DND-41 (cell line): ENCODE results near the gene MYBBP1A.
"Not testable (repeated sequence)": the region's sequence is repeated elsewhere in the genome, so short reads cannot be mapped to it uniquely, and the experiment has no call there.

Experiments
- ATAC-seq: fragments of 200-7000 bp; cut with Tn5 transposase; 3 replicates; pipeline ENCODE4 v1.9.1; 2021; ENCODE audit warnings: low read depth; ENCODE audit not compliant: insufficient read depth
- DNase-seq: peaks from one replicate; pipeline ENCODE4 v3.0.0-alpha.2; 2020
- H2AFZ ChIP-seq: 2 replicates; pipeline ENCODE4 v1.6.0; 2012; ENCODE audit warnings: low read depth, low read length
- H3K27ac ChIP-seq: 2 replicates; pipeline ENCODE4 v1.5.1; 2012; ENCODE audit warnings: low read length, inconsistent platforms
- H3K27me3 ChIP-seq: fragments of 200-600 bp; sonication (generic); 2 replicates; pipeline ENCODE4 v1.6.0; 2012; ENCODE audit warnings: low read length, mild to moderate bottlenecking, inconsistent platforms; ENCODE audit not compliant: insufficient read depth, poor library complexity
- H3K36me3 ChIP-seq: 2 replicates; pipeline ENCODE4 v1.5.1; 2012; ENCODE audit warnings: low read length, inconsistent platforms; ENCODE audit not compliant: insufficient read depth
- H3K4me1 ChIP-seq: 2 replicates; pipeline ENCODE4 v1.5.1; 2012; ENCODE audit warnings: mild to moderate bottlenecking, low read length; ENCODE audit not compliant: insufficient read depth
- H3K4me2 ChIP-seq: 2 replicates; pipeline ENCODE4 v1.6.0; 2012; ENCODE audit warnings: mild to moderate bottlenecking, moderate library complexity, low read length, inconsistent platforms; ENCODE audit not compliant: insufficient read depth
- H3K4me3 ChIP-seq, 2 experiments: fragments of 200-600 bp in 1 of 2; shearing (Covaris generic) in 1 of 2; 2 replicates each; pipeline ENCODE4 v1.5.1; 2012 to 2016; ENCODE audit warnings: inconsistent platforms in 2 of 2, low read length in 2 of 2, mild to moderate bottlenecking in 2 of 2, low read depth in 1 of 2, moderate library complexity in 1 of 2
- H3K79me2 ChIP-seq: 2 replicates; pipeline ENCODE4 v1.6.0; 2012; ENCODE audit warnings: low read length, inconsistent platforms; ENCODE audit not compliant: insufficient read depth
- H3K9ac ChIP-seq: 2 replicates; pipeline ENCODE4 v1.6.0; 2012; ENCODE audit warnings: low read depth, mild to moderate bottlenecking, inconsistent platforms, low read length, moderate library complexity
- H3K9me3 ChIP-seq: 2 replicates; pipeline ENCODE4 v1.5.1; 2012; ENCODE audit warnings: low read length, moderate library complexity, mild to moderate bottlenecking, inconsistent platforms; ENCODE audit not compliant: insufficient read depth, severe bottlenecking
- H4K20me1 ChIP-seq: 2 replicates; pipeline ENCODE4 v1.6.0; 2012; ENCODE audit warnings: low read length; ENCODE audit not compliant: insufficient read depth
- EZH2 ChIP-seq: IDR thresholded peaks from 3 replicates; pipeline ENCODE4 v1.6.1; 2012; ENCODE audit warnings: borderline replicate concordance, low read depth, mild to moderate bottlenecking, moderate library complexity, low read length, inconsistent platforms; ENCODE audit not compliant: severe bottlenecking
- TF ChIP-seq, protein P1 (sequence below): IDR thresholded peaks from 2 replicates; pipeline ENCODE4 v1.5.1; 2012; ENCODE audit warnings: borderline replicate concordance, low read length, moderate library complexity, mild to moderate bottlenecking; ENCODE audit not compliant: poor library complexity, severe bottlenecking; ENCODE audit errors: extremely low read depth

Gene MYBBP1A, protein sequence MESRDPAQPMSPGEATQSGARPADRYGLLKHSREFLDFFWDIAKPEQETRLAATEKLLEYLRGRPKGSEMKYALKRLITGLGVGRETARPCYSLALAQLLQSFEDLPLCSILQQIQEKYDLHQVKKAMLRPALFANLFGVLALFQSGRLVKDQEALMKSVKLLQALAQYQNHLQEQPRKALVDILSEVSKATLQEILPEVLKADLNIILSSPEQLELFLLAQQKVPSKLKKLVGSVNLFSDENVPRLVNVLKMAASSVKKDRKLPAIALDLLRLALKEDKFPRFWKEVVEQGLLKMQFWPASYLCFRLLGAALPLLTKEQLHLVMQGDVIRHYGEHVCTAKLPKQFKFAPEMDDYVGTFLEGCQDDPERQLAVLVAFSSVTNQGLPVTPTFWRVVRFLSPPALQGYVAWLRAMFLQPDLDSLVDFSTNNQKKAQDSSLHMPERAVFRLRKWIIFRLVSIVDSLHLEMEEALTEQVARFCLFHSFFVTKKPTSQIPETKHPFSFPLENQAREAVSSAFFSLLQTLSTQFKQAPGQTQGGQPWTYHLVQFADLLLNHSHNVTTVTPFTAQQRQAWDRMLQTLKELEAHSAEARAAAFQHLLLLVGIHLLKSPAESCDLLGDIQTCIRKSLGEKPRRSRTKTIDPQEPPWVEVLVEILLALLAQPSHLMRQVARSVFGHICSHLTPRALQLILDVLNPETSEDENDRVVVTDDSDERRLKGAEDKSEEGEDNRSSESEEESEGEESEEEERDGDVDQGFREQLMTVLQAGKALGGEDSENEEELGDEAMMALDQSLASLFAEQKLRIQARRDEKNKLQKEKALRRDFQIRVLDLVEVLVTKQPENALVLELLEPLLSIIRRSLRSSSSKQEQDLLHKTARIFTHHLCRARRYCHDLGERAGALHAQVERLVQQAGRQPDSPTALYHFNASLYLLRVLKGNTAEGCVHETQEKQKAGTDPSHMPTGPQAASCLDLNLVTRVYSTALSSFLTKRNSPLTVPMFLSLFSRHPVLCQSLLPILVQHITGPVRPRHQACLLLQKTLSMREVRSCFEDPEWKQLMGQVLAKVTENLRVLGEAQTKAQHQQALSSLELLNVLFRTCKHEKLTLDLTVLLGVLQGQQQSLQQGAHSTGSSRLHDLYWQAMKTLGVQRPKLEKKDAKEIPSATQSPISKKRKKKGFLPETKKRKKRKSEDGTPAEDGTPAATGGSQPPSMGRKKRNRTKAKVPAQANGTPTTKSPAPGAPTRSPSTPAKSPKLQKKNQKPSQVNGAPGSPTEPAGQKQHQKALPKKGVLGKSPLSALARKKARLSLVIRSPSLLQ (N-terminal part only)

DNA sequence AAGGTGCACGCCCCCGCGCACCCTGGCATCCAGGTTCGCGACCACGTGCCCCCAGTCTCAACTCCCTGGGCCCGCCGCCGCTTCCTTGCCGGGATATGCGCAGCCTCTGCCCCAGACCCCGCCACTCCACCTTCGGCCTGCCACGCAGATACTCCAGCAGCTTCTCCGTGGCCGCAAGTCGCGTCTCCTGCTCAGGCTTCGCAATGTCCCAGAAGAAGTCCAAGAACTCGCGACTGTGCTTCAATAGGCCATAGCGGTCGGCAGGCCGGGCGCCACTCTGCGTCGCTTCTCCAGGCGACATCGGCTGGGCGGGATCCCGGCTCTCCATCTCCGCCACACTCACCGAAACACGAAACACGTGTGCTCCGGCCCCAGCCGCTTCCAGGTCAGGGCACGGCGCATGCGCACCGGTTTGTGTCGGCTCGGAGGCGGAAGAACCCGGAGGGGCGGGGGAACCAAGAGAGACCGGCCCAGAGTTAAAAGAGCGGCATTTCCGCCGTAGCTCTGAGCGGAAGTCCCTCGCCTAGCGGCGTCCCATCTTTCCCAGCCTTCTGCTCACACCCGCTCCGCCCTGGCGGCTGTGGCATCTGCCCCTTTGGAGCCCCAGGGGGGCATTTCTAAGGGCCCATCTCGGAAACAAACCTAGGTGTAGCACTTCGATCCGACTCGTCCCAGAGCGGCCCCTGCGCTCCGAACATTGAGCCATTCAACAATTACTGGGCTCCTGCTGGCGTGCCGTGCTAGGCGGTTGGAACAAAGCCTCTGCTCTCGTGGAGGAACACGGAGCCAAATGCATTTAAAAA, at the start of gene MYBBP1A:
TSS of gene MYBBP1A (minus strand) at position 388 of the 803 bp plus-strand sequence. CDS start at position 328, 60 bp downstream.
- peak within 1 kb of the TSS; percentile 99 for H2AFZ ChIP-seq
- ATAC-seq = peak; percentile 97
- no peaks in the 10 kb centered on the region for H3K9me3 ChIP-seq
- no peaks in the 10 kb centered on the region for H3K27me3 ChIP-seq
- H3K9ac ChIP-seq = peak within 1 kb of the TSS; percentile 86
- peak; percentile 98 for DNase-seq
- peaks cover 41% of the 10 kb centered on the region for H3K79me2 ChIP-seq
- TF ChIP-seq, protein P1, sequence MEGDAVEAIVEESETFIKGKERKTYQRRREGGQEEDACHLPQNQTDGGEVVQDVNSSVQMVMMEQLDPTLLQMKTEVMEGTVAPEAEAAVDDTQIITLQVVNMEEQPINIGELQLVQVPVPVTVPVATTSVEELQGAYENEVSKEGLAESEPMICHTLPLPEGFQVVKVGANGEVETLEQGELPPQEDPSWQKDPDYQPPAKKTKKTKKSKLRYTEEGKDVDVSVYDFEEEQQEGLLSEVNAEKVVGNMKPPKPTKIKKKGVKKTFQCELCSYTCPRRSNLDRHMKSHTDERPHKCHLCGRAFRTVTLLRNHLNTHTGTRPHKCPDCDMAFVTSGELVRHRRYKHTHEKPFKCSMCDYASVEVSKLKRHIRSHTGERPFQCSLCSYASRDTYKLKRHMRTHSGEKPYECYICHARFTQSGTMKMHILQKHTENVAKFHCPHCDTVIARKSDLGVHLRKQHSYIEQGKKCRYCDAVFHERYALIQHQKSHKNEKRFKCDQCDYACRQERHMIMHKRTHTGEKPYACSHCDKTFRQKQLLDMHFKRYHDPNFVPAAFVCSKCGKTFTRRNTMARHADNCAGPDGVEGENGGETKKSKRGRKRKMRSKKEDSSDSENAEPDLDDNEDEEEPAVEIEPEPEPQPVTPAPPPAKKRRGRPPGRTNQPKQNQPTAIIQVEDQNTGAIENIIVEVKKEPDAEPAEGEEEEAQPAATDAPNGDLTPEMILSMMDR = peak; percentile 49
- TF ChIP-seq EZH2 = no peak
- H3K36me3 ChIP-seq = peaks cover 45% of the 10 kb centered on the region
- peaks cover 16% of the 10 kb centered on the region; the same call in 1 of the 2 replicates for H4K20me1 ChIP-seq
- peaks cover 30% of the 10 kb centered on the region for H3K4me1 ChIP-seq
- H3K27ac ChIP-seq = peak within 1 kb of the TSS; percentile 98
- H3K4me3 ChIP-seq = peak within 1 kb of the TSS; percentile 92 to 95
- peak within 1 kb of the TSS; percentile 99 for H3K4me2 ChIP-seq

DNA sequence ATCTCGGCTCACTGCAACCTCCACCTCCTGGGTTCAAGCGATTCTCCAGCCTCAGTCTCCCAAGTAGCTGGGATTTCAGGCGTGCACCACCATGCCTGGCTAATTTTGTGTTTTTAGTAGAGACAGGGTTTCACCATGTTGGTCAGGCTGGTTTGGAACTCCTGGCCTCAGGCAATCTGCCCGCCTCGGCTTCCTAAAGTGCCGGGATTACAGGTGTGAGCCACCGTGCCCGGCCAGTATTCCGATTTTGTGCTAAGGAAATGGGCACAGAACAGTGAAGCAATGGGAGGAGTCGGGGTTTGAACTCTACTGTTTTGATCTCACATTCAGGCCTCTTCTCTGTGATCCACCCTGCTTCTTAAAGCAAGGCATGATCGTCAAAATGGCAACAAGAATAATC, 49.6 kb upstream of the MYBBP1A start:
- H3K4me2 ChIP-seq, H3K9ac ChIP-seq, H3K27me3 ChIP-seq, H3K9me3 ChIP-seq, DNase-seq, H3K4me3 ChIP-seq, H3K36me3 ChIP-seq, H2AFZ ChIP-seq, ATAC-seq, H4K20me1 ChIP-seq, H3K79me2 ChIP-seq, H3K27ac ChIP-seq, H3K4me1 ChIP-seq: not testable (repeated sequence)

DNA sequence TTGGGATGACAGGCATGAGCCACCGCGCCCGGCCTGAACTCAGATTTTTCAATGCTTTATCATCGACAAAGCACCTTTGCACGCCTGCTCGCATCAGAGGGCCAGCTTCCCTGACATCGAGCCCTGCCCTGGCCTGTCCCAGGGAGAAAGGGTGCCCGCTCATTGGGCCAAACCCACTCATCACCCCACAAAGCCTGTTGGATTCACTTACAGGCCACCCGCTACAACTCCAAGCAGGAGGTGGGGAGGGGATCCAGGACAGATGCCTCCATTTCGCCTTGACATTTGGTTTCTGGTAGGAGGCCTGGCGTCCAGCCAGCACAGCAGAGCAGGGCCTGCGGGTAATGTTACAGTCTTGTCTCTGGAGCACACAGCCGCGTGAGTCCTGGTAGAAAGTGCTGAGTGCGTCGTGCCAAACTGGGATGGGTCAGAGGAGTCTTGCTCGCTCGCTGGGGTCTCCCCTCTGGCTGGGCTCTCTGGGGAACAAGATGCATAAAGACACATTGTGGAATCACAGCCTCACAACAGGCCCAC, 49.0 kb upstream of the MYBBP1A start:
- DNase-seq (no peak), ATAC-seq (no peak)
- no peaks in the 10 kb centered on the region for H3K79me2 ChIP-seq
- no peak for TF ChIP-seq EZH2
- TF ChIP-seq, protein P1 = no peak
- H3K27ac ChIP-seq = no peak overlapping the region
- no peaks in the 10 kb centered on the region for H3K9me3 ChIP-seq
- peaks cover 6% of the 10 kb centered on the region for H3K27me3 ChIP-seq
- H3K4me1 ChIP-seq = peaks cover 6% of the 10 kb centered on the region
- no peaks in the 10 kb centered on the region for H3K36me3 ChIP-seq
- H2AFZ ChIP-seq = no peak overlapping the region; the same call in 1 of the 2 replicates
- H3K4me3 ChIP-seq = no peak overlapping the region
- no peak overlapping the region for H3K4me2 ChIP-seq
- H3K9ac ChIP-seq = no peak overlapping the region
- H4K20me1 ChIP-seq = no peaks in the 10 kb centered on the region
